HepG2 (cell line): ENCODE results near the gene PATL2. TPM values are rescaled to one million over a fixed set of nuclear protein-coding genes. Genes with fewer than 3 reads are reported as not detected.

Experiments used
- ATAC-seq: fragments of 200-7000 bp; cut with Tn5 transposase; 3 replicates; pipeline ENCODE4 v1.9.1; 2020; ENCODE audit warnings: mild to moderate bottlenecking, moderate library complexity
- BruUV-seq: library from RNA; stranded (reverse); fragments of 400-500 nt; replicated peaks from 2 replicates; lab custom pipeline; 2021; lab: Mats Ljungman, UMichigan
- CTCF ChIA-PET: fragments of 300-600 bp; formaldehyde crosslinking; extraction: SDS; loops from one replicate; lab custom pipeline; 2021; ENCODE audit warnings: low total read pairs, inconsistent platforms, low intra/inter-chr PET ratio; lab: Yijun Ruan, JAX
- POLR2A ChIA-PET: fragments of 350-600 bp; sonication (Branson Sonifier 250); formaldehyde crosslinking; loops from one replicate; lab custom pipeline; 2020; ENCODE audit warnings: antibody characterized with exemption, inconsistent platforms; lab: Yijun Ruan, JAX
- DNase-seq: peaks from one replicate; pipeline ENCODE4 v3.0.0-alpha.2; 2015; ENCODE audit warnings: low spot score
- FAIRE-seq: peaks from 3 replicates; lab custom pipeline; 2011; peaks lifted over from hg19 to GRCh38; lab: Jason Lieb, UNC
- H2AFZ ChIP-seq: one replicate; pipeline ENCODE4 v1.6.1; 2011; ENCODE audit warnings: low read length, inconsistent platforms
- H3K27ac ChIP-seq: fragments of 300-600 bp; 3 replicates; pipeline ENCODE4 v1.8.0; 2011; ENCODE audit warnings: mixed run types, mild to moderate bottlenecking, mixed read lengths, low read length, inconsistent platforms; ENCODE audit not compliant: insufficient read depth; ENCODE audit errors: extremely low read length
- H3K27me3 ChIP-seq, 2 experiments: fragments of 200-600 bp in 1 of 2; 2 replicates in 1 of 2; 3 replicates in 1 of 2; pipeline versions ENCODE4 v1.6.0 to v1.8.0; 2011; ENCODE audit warnings: low read length in 2 of 2, mild to moderate bottlenecking in 2 of 2, moderate library complexity in 2 of 2, inconsistent platforms in 1 of 2; ENCODE audit not compliant: insufficient read depth in 2 of 2, control insufficient read depth in 1 of 2
- H3K36me3 ChIP-seq, 2 experiments: fragments of 200-600 bp in 1 of 2; replicated peaks in 1 of 2; 2 replicates in 1 of 2; 3 replicates in 1 of 2; pipeline versions ENCODE4 v1.5.1 to v1.8.0; 2011; ENCODE audit warnings: low read length in 2 of 2, inconsistent platforms in 1 of 2; ENCODE audit not compliant: insufficient read depth in 2 of 2, control insufficient read depth in 1 of 2
- H3K4me1 ChIP-seq: 2 replicates; pipeline ENCODE4 v1.5.1; 2012; ENCODE audit warnings: low read length, inconsistent platforms; ENCODE audit not compliant: insufficient read depth
- H3K4me2 ChIP-seq: 2 replicates; pipeline ENCODE4 v1.6.0; 2011; ENCODE audit warnings: low read depth, low read length, inconsistent platforms
- H3K4me3 ChIP-seq, 3 experiments: fragments of 200-600 bp in 1 of 3; sonication (generic), shearing (Covaris generic) in 1 of 3; replicated peaks in 1 of 3; 2 replicates each; pipeline ENCODE4 v1.5.1; 2011 to 2016; ENCODE audit warnings: low read length in 3 of 3, inconsistent platforms in 2 of 3, low read depth in 2 of 3, mild to moderate bottlenecking in 2 of 3, control low read depth in 1 of 3, mixed read lengths in 1 of 3; ENCODE audit not compliant: insufficient read depth in 1 of 3
- H3K79me2 ChIP-seq: one replicate; pipeline ENCODE4 v1.6.1; 2011; ENCODE audit warnings: low read length, inconsistent platforms; ENCODE audit not compliant: insufficient read depth
- H3K9ac ChIP-seq: 2 replicates; pipeline ENCODE4 v1.6.0; 2011; ENCODE audit warnings: mild to moderate bottlenecking, low read depth, low read length, inconsistent platforms; ENCODE audit not compliant: insufficient read depth
- H3K9me3 ChIP-seq: 2 replicates; pipeline ENCODE4 v1.5.1; 2012; ENCODE audit warnings: mild to moderate bottlenecking, low read length
- H4K20me1 ChIP-seq: 2 replicates; pipeline ENCODE4 v1.6.0; 2011; ENCODE audit warnings: inconsistent platforms, mild to moderate bottlenecking, low read length, moderate library complexity; ENCODE audit not compliant: insufficient read depth
- BHLHE40 ChIP-seq: IDR thresholded peaks from 2 replicates; pipeline ENCODE4 v1.6.1; 2011; ENCODE audit warnings: low read length, improper control_type of control experiment
- BRD4 ChIP-seq: sonication (generic); formaldehyde crosslinking; IDR thresholded peaks from 2 replicates; pipeline ENCODE4 v1.4.0; 2020; ENCODE audit warnings: missing genetic modification reagents
- FOSL1 ChIP-seq: sonication (generic); formaldehyde crosslinking; IDR thresholded peaks from 2 replicates; pipeline ENCODE4 v1.9.0; 2021; ENCODE audit warnings: missing genetic modification reagents, borderline replicate concordance
- GTF2F1 ChIP-seq: fragments of 150-350 bp; IDR thresholded peaks from 2 replicates; pipeline ENCODE4 v1.6.1; 2014; ENCODE audit warnings: low read length
- NCOA5 ChIP-seq: sonication (generic); formaldehyde crosslinking; IDR thresholded peaks from 2 replicates; pipeline ENCODE4 v1.4.0; 2020; ENCODE audit warnings: missing genetic modification reagents
- RARG ChIP-seq: sonication (generic); formaldehyde crosslinking; IDR thresholded peaks from 2 replicates; pipeline ENCODE4 v1.4.0; 2020; ENCODE audit warnings: low read depth, mild to moderate bottlenecking, missing genetic modification reagents
- RFXAP ChIP-seq: sonication (generic); formaldehyde crosslinking; IDR thresholded peaks from 2 replicates; pipeline ENCODE4 v1.4.0; 2020; ENCODE audit warnings: missing genetic modification reagents, borderline replicate concordance
- SRSF1 ChIP-seq: fragments of 200-400 bp; formaldehyde crosslinking; optimal IDR thresholded peaks from 2 replicates; pipeline ENCODE3; 2017; ENCODE audit warnings: mild to moderate bottlenecking, low read depth, low read length, moderate library complexity
- TBP ChIP-seq: sonication (generic); formaldehyde crosslinking; IDR thresholded peaks from 2 replicates; pipeline ENCODE4 v1.5.0; 2020; ENCODE audit warnings: missing genetic modification reagents
- TP53 ChIP-seq: sonication (generic); formaldehyde crosslinking; conservative IDR thresholded peaks from 2 replicates; pipeline ENCODE4 v1.4.0; 2020; ENCODE audit warnings: missing genetic modification reagents
- ZKSCAN5 ChIP-seq: sonication (generic); formaldehyde crosslinking; IDR thresholded peaks from 2 replicates; pipeline ENCODE4 v1.5.1; 2020; ENCODE audit warnings: mild to moderate bottlenecking, missing genetic modification reagents
- ZNF10 ChIP-seq: sonication (generic); formaldehyde crosslinking; IDR thresholded peaks from 2 replicates; pipeline ENCODE4 v1.4.0; 2020; ENCODE audit warnings: mild to moderate bottlenecking, low read depth, missing genetic modification reagents, borderline replicate concordance
- ZNF343 ChIP-seq: sonication (generic); formaldehyde crosslinking; IDR thresholded peaks from 2 replicates; pipeline ENCODE4 v1.4.0; 2020; ENCODE audit warnings: mild to moderate bottlenecking, missing genetic modification reagents
- ZNF530 ChIP-seq: sonication (generic); formaldehyde crosslinking; IDR thresholded peaks from 2 replicates; pipeline ENCODE4 v1.5.0; 2020; ENCODE audit warnings: low read depth, mild to moderate bottlenecking, missing genetic modification reagents
- ZNF749 ChIP-seq: sonication (generic); formaldehyde crosslinking; IDR thresholded peaks from 2 replicates; pipeline ENCODE4 v1.8.0; 2022; ENCODE audit warnings: mild to moderate bottlenecking, missing genetic modification reagents, moderate library complexity, borderline replicate concordance
- in situ Hi-C: cut with HindIII; loops from 2 replicates; pipeline ENCODE4 v1.10.0; 2017; ENCODE audit warnings: low pct_unique_long_range_greater_than_20kb; ENCODE audit not compliant: extremely low pct_ligation_motif_present
- intact Hi-C: fragments of 100-400 bp; cut with micrococcal nuclease; formaldehyde crosslinking; loops from one replicate; pipeline ENCODE4 v1.10.0; 2022; ENCODE audit not compliant: unreplicated experiment
- polyA plus RNA-seq, 8 experiments: library from polyadenylated mRNA; depleted of rRNA in 3 of 8; stranded (reverse) in 7 of 8; unstranded in 1 of 8; fragments of >200 nt; fragmentation: Illumina TruSeq in 4 of 8; extraction: Trizol in 4 of 8; gene quantifications; 2 replicates each; pipeline versions ENCODE4 v1.2.1 to v1.2.3, GENCODE V29; 2011 to 2016; ENCODE audit warnings: low read depth in 4 of 8, missing spikeins in 1 of 8, mixed read lengths in 1 of 8; ENCODE audit not compliant: insufficient read depth in 1 of 8
- total RNA-seq, 5 experiments: library from RNA; depleted of rRNA; stranded (reverse); fragments of >200 nt; fragmentation: Illumina TruSeq; extraction: Trizol; gene quantifications; 2 replicates each; pipeline ENCODE4 v1.2.3, GENCODE V29; 2016; ENCODE audit warnings: low read depth in 1 of 5
- TF ChIP-seq, protein P1 (sequence below): sonication (generic); formaldehyde crosslinking; IDR thresholded peaks from 2 replicates; pipeline ENCODE4 v1.4.0; 2020; ENCODE audit warnings: missing genetic modification reagents, mild to moderate bottlenecking, borderline replicate concordance
- TF ChIP-seq, protein P2 (sequence below): sonication (generic); formaldehyde crosslinking; IDR thresholded peaks from 2 replicates; pipeline ENCODE4 v1.4.0; 2020; ENCODE audit warnings: mild to moderate bottlenecking, missing genetic modification reagents

PATL2 gene
- total and polyA plus RNA-seq, 2 of the 13 experiments (the other 11 are each of a cell fraction or from before 2014, with no cell fraction given) = 0.15 to 0.53 TPM

DNA sequence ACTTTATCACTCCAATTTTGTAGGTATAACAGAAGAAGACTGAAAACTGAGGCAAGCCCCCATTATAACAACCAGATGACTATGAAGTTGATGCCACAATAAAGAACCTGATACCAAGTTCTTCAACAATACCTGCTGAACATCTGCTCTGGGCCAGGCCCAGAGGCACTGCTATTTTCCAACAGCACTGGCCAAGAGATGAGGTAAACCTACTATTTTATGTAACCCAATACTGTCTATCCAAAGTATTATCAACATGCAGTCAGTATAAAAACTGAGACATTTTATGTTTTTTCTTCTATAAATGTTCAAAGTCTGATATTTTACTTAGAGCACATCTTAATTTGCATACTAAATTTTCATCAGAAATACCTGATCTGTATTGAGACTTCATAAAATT lies 53.7 kb downstream of the PATL2 start:
- no peak overlapping the region for H2AFZ ChIP-seq
- H3K36me3 ChIP-seq = peaks cover 2 to 24% of the 10 kb centered on the region in 2 experiments; a peak in 3 of 5 replicates
- no peaks in the 10 kb centered on the region for H3K27me3 ChIP-seq
- intact Hi-C loops (no loop called here), in situ Hi-C loops (no loop called here)
- no peak overlapping the region for H3K27ac ChIP-seq
- no peaks in the 10 kb centered on the region for H4K20me1 ChIP-seq
- ChIA-PET POLR2A (no interaction called here), CTCF (no interaction called here)
- no peaks in the 10 kb centered on the region for H3K9me3 ChIP-seq
- H3K4me3 ChIP-seq = no peak overlapping the region
- no peak for FAIRE-seq
- no peak for DNase-seq
- BruUV-seq = no TSS peak
- no peak for ATAC-seq
- peaks cover 5% of the 10 kb centered on the region; the same call in 1 of the 2 replicates for H3K4me1 ChIP-seq
- H3K79me2 ChIP-seq = peaks cover 11% of the 10 kb centered on the region
- no peak overlapping the region for H3K4me2 ChIP-seq
- H3K9ac ChIP-seq = no peak overlapping the region
- TF ChIP-seq, protein P1, sequence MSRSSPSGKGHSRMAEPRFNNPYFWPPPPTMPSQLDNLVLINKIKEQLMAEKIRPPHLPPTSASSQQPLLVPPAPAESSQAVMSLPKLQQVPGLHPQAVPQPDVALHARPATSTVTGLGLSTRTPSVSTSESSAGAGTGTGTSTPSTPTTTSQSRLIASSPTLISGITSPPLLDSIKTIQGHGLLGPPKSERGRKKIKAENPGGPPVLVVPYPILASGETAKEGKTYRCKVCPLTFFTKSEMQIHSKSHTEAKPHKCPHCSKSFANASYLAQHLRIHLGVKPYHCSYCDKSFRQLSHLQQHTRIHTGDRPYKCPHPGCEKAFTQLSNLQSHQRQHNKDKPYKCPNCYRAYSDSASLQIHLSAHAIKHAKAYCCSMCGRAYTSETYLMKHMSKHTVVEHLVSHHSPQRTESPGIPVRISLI = no peak
- TF ChIP-seq RFXAP (no peak), ZNF343 (no peak), RARG (no peak), FOSL1 (CRISPR knock-in tag) (no peak), ZKSCAN5 (no peak), ZNF530 (CRISPR knock-in tag) (no peak), TP53 (no peak), GTF2F1 (no peak), BRD4 (CRISPR knock-in tag) (no peak), SRSF1 (no peak), ZNF10 (CRISPR knock-in tag) (no peak), BHLHE40 (no peak), ZNF749 (no peak), TBP (CRISPR knock-in tag) (no peak), NCOA5 (CRISPR knock-in tag) (no peak)
- TF ChIP-seq, protein P2, sequence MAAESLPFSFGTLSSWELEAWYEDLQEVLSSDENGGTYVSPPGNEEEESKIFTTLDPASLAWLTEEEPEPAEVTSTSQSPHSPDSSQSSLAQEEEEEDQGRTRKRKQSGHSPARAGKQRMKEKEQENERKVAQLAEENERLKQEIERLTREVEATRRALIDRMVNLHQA (CRISPR knock-in tag) = no peak
